Loucy (cell line): Measurements from ENCODE around the gene GLO1.

Experiments
- H2AFZ ChIP-seq: fragments of 200-600 bp; sonication (generic); 2 replicates; pipeline ENCODE4 v1.6.0; 2016; ENCODE audit warnings: antibody characterized with exemption, mild to moderate bottlenecking, low read length, moderate library complexity
- H3F3A ChIP-seq: fragments of 200-600 bp; 2 replicates; pipeline ENCODE4 v1.6.0; 2016; ENCODE audit warnings: antibody characterized with exemption, low read depth, mild to moderate bottlenecking
- H3K27me3 ChIP-seq: fragments of 200-600 bp; sonication (generic); 2 replicates; pipeline ENCODE4 v1.6.1; 2014; ENCODE audit warnings: low read length, mild to moderate bottlenecking; ENCODE audit not compliant: insufficient read depth, poor library complexity, severe bottlenecking
- H3K36me3 ChIP-seq: fragments of 200-600 bp; sonication (generic); 2 replicates; pipeline ENCODE4 v1.6.1; 2016; ENCODE audit warnings: low read length; ENCODE audit not compliant: insufficient read depth
- H3K4me1 ChIP-seq: fragments of 200-600 bp; sonication (generic); 2 replicates; pipeline ENCODE4 v1.5.1; 2014; ENCODE audit warnings: low read length, mild to moderate bottlenecking; ENCODE audit not compliant: insufficient read depth, poor library complexity, severe bottlenecking
- H3K4me2 ChIP-seq: fragments of 200-600 bp; sonication (generic); 2 replicates; pipeline ENCODE4 v1.6.0; 2014; ENCODE audit warnings: antibody characterized with exemption, low read length, low read depth, mild to moderate bottlenecking; ENCODE audit not compliant: poor library complexity, severe bottlenecking
- H3K4me3 ChIP-seq: fragments of 200-600 bp; sonication (generic); 2 replicates; pipeline ENCODE4 v1.5.1; 2014; ENCODE audit warnings: low read length, mild to moderate bottlenecking, mixed read lengths; ENCODE audit not compliant: poor library complexity, severe bottlenecking
- H3K79me2 ChIP-seq: fragments of 200-600 bp; sonication (generic); 2 replicates; pipeline ENCODE4 v1.6.1; 2014; ENCODE audit warnings: low read length; ENCODE audit not compliant: insufficient read depth
- H3K9ac ChIP-seq: fragments of 200-600 bp; sonication (generic); 2 replicates; pipeline ENCODE4 v1.6.0; 2014; ENCODE audit warnings: mild to moderate bottlenecking, low read depth, low read length, moderate library complexity; ENCODE audit not compliant: poor library complexity, severe bottlenecking
- H3K9me2 ChIP-seq: fragments of 200-600 bp; sonication (generic); replicated peaks from 2 replicates; pipeline ENCODE4 v1.6.1; 2016; ENCODE audit warnings: low read depth, low read length, mixed read lengths
- H3K9me3 ChIP-seq: fragments of 200-600 bp; sonication (generic); 2 replicates; pipeline ENCODE4 v1.6.1; 2014; ENCODE audit warnings: mild to moderate bottlenecking, antibody characterized with exemption, low read length, low read depth; ENCODE audit not compliant: insufficient read depth
- H4K20me1 ChIP-seq: fragments of 200-600 bp; sonication (generic); 2 replicates; pipeline ENCODE4 v1.6.0; 2014; ENCODE audit warnings: antibody characterized with exemption, low read length, mild to moderate bottlenecking; ENCODE audit not compliant: insufficient read depth, poor library complexity, severe bottlenecking
- EZH2phosphoT487 ChIP-seq: fragments of 200-600 bp; IDR thresholded peaks from 2 replicates; pipeline ENCODE4 v1.6.1; 2018; ENCODE audit warnings: antibody characterized with exemption, mild to moderate bottlenecking, moderate library complexity, borderline replicate concordance
- TF ChIP-seq, protein P1 (sequence below): fragments of 200-600 bp; sonication (generic); conservative IDR thresholded peaks from 2 replicates; pipeline ENCODE4 v1.5.1; 2014; ENCODE audit warnings: mild to moderate bottlenecking, antibody characterized with exemption, low read length

The GLO1 gene

DNA sequence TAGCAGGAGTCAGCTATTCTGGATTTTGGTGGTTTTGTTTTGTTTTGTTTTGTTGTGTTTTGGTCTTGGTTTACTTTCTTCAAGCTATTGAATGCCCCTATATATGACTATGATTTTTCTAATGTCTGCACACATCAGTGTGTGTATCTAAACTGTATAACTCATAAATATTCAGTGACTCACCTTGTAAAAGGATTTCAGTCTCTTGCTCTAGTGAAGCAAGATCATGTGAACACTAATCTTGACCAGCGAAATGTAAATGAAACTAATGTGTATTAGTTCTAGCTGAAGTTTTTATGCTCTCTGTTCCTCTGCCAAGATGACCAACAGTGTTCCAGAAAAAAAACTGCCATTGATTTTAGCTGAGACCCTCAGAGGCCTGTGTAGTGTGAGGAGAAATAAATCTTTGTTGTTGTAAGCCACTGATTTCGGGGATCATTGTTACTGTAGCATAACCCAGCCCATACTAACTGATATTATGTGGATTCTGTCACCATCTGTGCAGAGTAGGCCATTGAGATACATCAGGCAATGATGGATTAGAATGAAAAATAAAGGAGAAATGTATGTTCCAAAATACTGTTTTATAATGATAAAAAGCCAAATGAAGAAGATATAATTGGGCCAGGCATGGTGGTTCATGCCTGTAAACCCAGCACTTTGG is 51.7 kb downstream of the GLO1 start:
- H3K9ac ChIP-seq = no peak overlapping the region
- no peaks in the 10 kb centered on the region for H4K20me1 ChIP-seq
- H3K27me3 ChIP-seq = no peaks in the 10 kb centered on the region
- no peaks in the 10 kb centered on the region for H3K79me2 ChIP-seq
- H3K4me2 ChIP-seq = no peak overlapping the region
- H3K4me1 ChIP-seq = no peaks in the 10 kb centered on the region
- H3F3A ChIP-seq = no peaks in the 10 kb centered on the region
- no peaks in the 10 kb centered on the region for H3K9me2 ChIP-seq
- no peak overlapping the region for H2AFZ ChIP-seq
- no peaks in the 10 kb centered on the region for H3K9me3 ChIP-seq
- H3K36me3 ChIP-seq = no peaks in the 10 kb centered on the region
- no peak overlapping the region for H3K4me3 ChIP-seq
- TF ChIP-seq EZH2phosphoT487 = no peak
- TF ChIP-seq, protein P1, sequence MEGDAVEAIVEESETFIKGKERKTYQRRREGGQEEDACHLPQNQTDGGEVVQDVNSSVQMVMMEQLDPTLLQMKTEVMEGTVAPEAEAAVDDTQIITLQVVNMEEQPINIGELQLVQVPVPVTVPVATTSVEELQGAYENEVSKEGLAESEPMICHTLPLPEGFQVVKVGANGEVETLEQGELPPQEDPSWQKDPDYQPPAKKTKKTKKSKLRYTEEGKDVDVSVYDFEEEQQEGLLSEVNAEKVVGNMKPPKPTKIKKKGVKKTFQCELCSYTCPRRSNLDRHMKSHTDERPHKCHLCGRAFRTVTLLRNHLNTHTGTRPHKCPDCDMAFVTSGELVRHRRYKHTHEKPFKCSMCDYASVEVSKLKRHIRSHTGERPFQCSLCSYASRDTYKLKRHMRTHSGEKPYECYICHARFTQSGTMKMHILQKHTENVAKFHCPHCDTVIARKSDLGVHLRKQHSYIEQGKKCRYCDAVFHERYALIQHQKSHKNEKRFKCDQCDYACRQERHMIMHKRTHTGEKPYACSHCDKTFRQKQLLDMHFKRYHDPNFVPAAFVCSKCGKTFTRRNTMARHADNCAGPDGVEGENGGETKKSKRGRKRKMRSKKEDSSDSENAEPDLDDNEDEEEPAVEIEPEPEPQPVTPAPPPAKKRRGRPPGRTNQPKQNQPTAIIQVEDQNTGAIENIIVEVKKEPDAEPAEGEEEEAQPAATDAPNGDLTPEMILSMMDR = no peak

DNA sequence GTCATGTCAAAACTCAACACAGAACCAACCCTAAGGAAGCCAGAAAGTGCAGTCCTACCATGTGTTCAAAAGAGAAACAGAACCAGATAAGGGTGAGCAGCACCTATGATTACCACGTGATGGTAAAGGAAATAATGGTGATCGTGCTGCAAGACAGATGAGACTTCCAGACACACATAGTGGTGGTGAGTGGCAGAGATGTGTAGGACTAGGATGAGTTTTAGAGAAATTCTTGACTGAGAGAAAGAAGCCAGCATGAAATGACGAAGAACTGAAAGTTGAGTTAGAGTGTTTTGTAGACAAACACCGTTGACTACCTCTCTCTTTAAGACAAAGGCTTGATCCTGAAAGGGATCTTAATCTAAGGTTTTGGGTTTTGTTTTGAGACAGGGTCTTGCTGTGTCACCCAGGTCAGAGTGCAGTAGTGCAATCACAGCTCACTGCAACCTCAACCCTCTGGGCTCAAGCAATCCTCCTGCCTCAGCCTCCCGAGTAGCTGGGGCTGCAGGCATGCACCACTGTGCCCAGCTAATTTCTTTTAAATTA is 52.7 kb downstream of the GLO1 start:
- no peaks in the 10 kb centered on the region for H3K9me3 ChIP-seq
- no peaks in the 10 kb centered on the region for H3K79me2 ChIP-seq
- no peak for TF ChIP-seq EZH2phosphoT487
- TF ChIP-seq, protein P1 = no peak
- H3K36me3 ChIP-seq = no peaks in the 10 kb centered on the region
- H3K9me2 ChIP-seq = no peaks in the 10 kb centered on the region
- H3K4me1 ChIP-seq = no peaks in the 10 kb centered on the region
- no peak overlapping the region for H3K9ac ChIP-seq
- H2AFZ ChIP-seq = no peak overlapping the region
- H3K4me3 ChIP-seq = no peak overlapping the region
- H3K27me3 ChIP-seq = no peaks in the 10 kb centered on the region
- H3K4me2 ChIP-seq = no peak overlapping the region
- no peaks in the 10 kb centered on the region for H3F3A ChIP-seq
- no peaks in the 10 kb centered on the region for H4K20me1 ChIP-seq

DNA sequence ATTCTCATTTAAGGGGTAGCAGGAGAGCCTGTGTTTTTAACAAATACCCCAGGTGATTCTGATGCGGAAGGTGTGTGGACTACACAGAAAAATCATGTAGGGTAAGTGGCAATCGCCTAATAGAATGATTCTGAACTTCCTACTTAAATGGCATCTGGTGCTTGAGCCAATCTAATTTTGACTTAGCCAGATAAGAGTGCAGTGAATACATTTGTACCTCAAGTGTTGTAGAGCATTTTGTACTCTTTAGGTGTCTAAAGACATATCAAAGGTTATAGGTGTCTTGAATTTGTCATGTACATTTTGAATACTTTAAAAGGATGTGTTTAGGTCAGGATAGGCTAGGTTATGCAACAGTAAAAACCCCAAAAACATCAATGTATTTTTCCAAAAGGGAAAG is 53.2 kb downstream of the GLO1 start:
- Histone ChIP-seq H3K9me3 (no peaks in the 10 kb centered on the region), H3K4me2 (no peak overlapping the region), H4K20me1 (no peaks in the 10 kb centered on the region), H3K4me1 (no peaks in the 10 kb centered on the region), H3K9me2 (no peaks in the 10 kb centered on the region), H2AFZ (no peak overlapping the region), H3K4me3 (no peak overlapping the region), H3F3A (no peaks in the 10 kb centered on the region), H3K79me2 (no peaks in the 10 kb centered on the region), H3K9ac (no peak overlapping the region), H3K27me3 (no peaks in the 10 kb centered on the region), H3K36me3 (no peaks in the 10 kb centered on the region)
- TF ChIP-seq, protein P1 = no peak
- no peak for TF ChIP-seq EZH2phosphoT487
